ENCODE results near the gene CASK.

CASK gene

GRCh38 chrX:41796577-41796976 lies 126.8 kb downstream of the CASK start (continued):
- TF ChIP-seq ESRRG (CRISPR knock-in tag; IDR thresholded peaks at IDR 0.05) (no peak), TSHZ2 (CRISPR knock-in tag; IDR thresholded peaks at IDR 0.05) (no peak), GLIS3 (CRISPR knock-in tag; IDR thresholded peaks at IDR 0.05) (no peak), ZNF565 (CRISPR knock-in tag; conservative IDR thresholded peaks at IDR 0.05; ENCODE audit: low read depth) (no peak), ZNF70 (CRISPR knock-in tag; IDR thresholded peaks at IDR 0.05) (no peak), TOX (CRISPR knock-in tag; IDR thresholded peaks at IDR 0.05; ENCODE audit: borderline replicate concordance) (no peak), ISL1 (CRISPR knock-in tag; IDR thresholded peaks at IDR 0.05) (no peak), OSR1 (CRISPR knock-in tag; IDR thresholded peaks at IDR 0.05) (no peak), ARNTL (CRISPR knock-in tag; IDR thresholded peaks at IDR 0.05; ENCODE audit: borderline replicate concordance, low read depth) (no peak)

GRCh38 chrX:41796046-41796445 lies 127.3 kb downstream of the CASK start:
- TF ChIP-seq TSHZ2 (CRISPR knock-in tag; IDR thresholded peaks at IDR 0.05): no peak
- TF ChIP-seq ZFP30 (CRISPR knock-in tag; IDR thresholded peaks at IDR 0.05): no peak
- TF ChIP-seq ISL1 (CRISPR knock-in tag; IDR thresholded peaks at IDR 0.05): no peak
- TF ChIP-seq OSR1 (CRISPR knock-in tag; IDR thresholded peaks at IDR 0.05): no peak
- TF ChIP-seq ZNF8 (CRISPR knock-in tag; IDR thresholded peaks at IDR 0.05): no peak
- no peak for TF ChIP-seq TCF4 (CRISPR knock-in tag; IDR thresholded peaks at IDR 0.05; ENCODE audit: borderline replicate concordance)
- no peak for TF ChIP-seq ZFP3 (CRISPR knock-in tag; IDR thresholded peaks at IDR 0.05)
- no peak for TF ChIP-seq CREB5 (CRISPR knock-in tag; IDR thresholded peaks at IDR 0.05; ENCODE audit: low read depth)
- no peak for TF ChIP-seq ARNTL (CRISPR knock-in tag; IDR thresholded peaks at IDR 0.05; ENCODE audit: borderline replicate concordance, low read depth)
- no peak for TF ChIP-seq ZNF70 (CRISPR knock-in tag; IDR thresholded peaks at IDR 0.05)
- no peak for TF ChIP-seq GLIS3 (CRISPR knock-in tag; IDR thresholded peaks at IDR 0.05)
- no peak for TF ChIP-seq ESRRG (CRISPR knock-in tag; IDR thresholded peaks at IDR 0.05)
- no peak for TF ChIP-seq TOX (CRISPR knock-in tag; IDR thresholded peaks at IDR 0.05; ENCODE audit: borderline replicate concordance)
- TF ChIP-seq ZNF565 (CRISPR knock-in tag; conservative IDR thresholded peaks at IDR 0.05; ENCODE audit: low read depth): no peak
- no peak for TF ChIP-seq BACH2 (CRISPR knock-in tag; IDR thresholded peaks at IDR 0.05; ENCODE audit: borderline replicate concordance)
- no peak for TF ChIP-seq PPARA (CRISPR knock-in tag; IDR thresholded peaks at IDR 0.05; ENCODE audit: borderline replicate concordance)
- no peak for TF ChIP-seq RARB (CRISPR knock-in tag; IDR thresholded peaks at IDR 0.05)
- no peak for TF ChIP-seq POU6F1 (CRISPR knock-in tag; IDR thresholded peaks at IDR 0.05; ENCODE audit: borderline replicate concordance, low read depth)
- ATAC-seq: no peak

- ATAC-seq: no peak
- TF ChIP-seq CSRNP3 (CRISPR knock-in tag; IDR thresholded peaks at IDR 0.05): no peak
- TF ChIP-seq PPARA (CRISPR knock-in tag; IDR thresholded peaks at IDR 0.05; ENCODE audit: borderline replicate concordance): no peak
- no peak for TF ChIP-seq RARB (CRISPR knock-in tag; IDR thresholded peaks at IDR 0.05)
- no peak for TF ChIP-seq ZFP30 (CRISPR knock-in tag; IDR thresholded peaks at IDR 0.05)
- no peak for TF ChIP-seq TOX (CRISPR knock-in tag; IDR thresholded peaks at IDR 0.05; ENCODE audit: borderline replicate concordance)
- no peak for TF ChIP-seq PATZ1 (CRISPR knock-in tag; IDR thresholded peaks at IDR 0.05; ENCODE audit: borderline replicate concordance)
- no peak for TF ChIP-seq BACH2 (CRISPR knock-in tag; IDR thresholded peaks at IDR 0.05; ENCODE audit: borderline replicate concordance)
- TF ChIP-seq OSR1 (CRISPR knock-in tag; IDR thresholded peaks at IDR 0.05): no peak
- no peak for TF ChIP-seq ZNF70 (CRISPR knock-in tag; IDR thresholded peaks at IDR 0.05)
- no peak for TF ChIP-seq CREB5 (CRISPR knock-in tag; IDR thresholded peaks at IDR 0.05; ENCODE audit: low read depth)
- no peak for TF ChIP-seq ZFP3 (CRISPR knock-in tag; IDR thresholded peaks at IDR 0.05)
Measured at GRCh38 chrX:41789374-41789773, 134.0 kb downstream of the CASK start.

All from SK-N-SH treated with all-trans-retinoic acid at 6 μM for 48 hours (cell line).